PFSK-1 (cell line): ENCODE results near the gene MEF2D.

Experiments
- FOXP2 ChIP-seq: optimal IDR thresholded peaks from 2 replicates; pipeline ENCODE3; 2011; ENCODE audit warnings: borderline replicate concordance, control low read depth, inconsistent platforms; ENCODE audit not compliant: insufficient read depth; ENCODE audit errors: extremely low read length, extremely low read depth
- POLR2AphosphoS5 ChIP-seq: IDR thresholded peaks from 2 replicates; pipeline ENCODE4 v1.6.1; 2012; ENCODE audit warnings: low read depth, mild to moderate bottlenecking, control low read depth, low read length, moderate library complexity
- REST ChIP-seq, 2 experiments: IDR thresholded peaks; 2 replicates each; pipeline versions ENCODE4 v1.6.1 to v1.8.0; 2011 to 2012; ENCODE audit warnings: low read depth in 2 of 2, low read length in 2 of 2, control low read depth in 1 of 2, inconsistent platforms in 1 of 2, mild to moderate bottlenecking in 1 of 2, moderate library complexity in 1 of 2; ENCODE audit not compliant: insufficient read depth in 1 of 2
- SIN3A ChIP-seq: IDR thresholded peaks from 2 replicates; pipeline ENCODE4 v1.6.1; 2012; ENCODE audit warnings: mild to moderate bottlenecking, low read length, moderate library complexity, borderline replicate concordance; ENCODE audit not compliant: insufficient read depth
- TAF1 ChIP-seq: IDR thresholded peaks from 2 replicates; pipeline ENCODE4 v1.6.1; 2012; ENCODE audit warnings: low read length, control low read depth, borderline replicate concordance; ENCODE audit not compliant: insufficient read depth

The MEF2D gene

GRCh38 chr1:156479093-156480015 is 21.2 kb downstream of the MEF2D start:
- TF ChIP-seq SIN3A (no peak), POLR2AphosphoS5 (no peak), REST (IDR thresholded peaks at IDR 0.05; ENCODE audit: insufficient read depth in 1 of 2, low read depth in 2 of 2, low read length in 2 of 2) (no peak), FOXP2 (no peak), TAF1 (no peak)

GRCh38 chr1:156478250-156478627 is 22.3 kb downstream of the MEF2D start:
- TF ChIP-seq REST (IDR thresholded peaks at IDR 0.05; ENCODE audit: insufficient read depth in 1 of 2, low read depth in 2 of 2, low read length in 2 of 2) (no peak), SIN3A (no peak), FOXP2 (no peak), POLR2AphosphoS5 (no peak), TAF1 (no peak)

DNA sequence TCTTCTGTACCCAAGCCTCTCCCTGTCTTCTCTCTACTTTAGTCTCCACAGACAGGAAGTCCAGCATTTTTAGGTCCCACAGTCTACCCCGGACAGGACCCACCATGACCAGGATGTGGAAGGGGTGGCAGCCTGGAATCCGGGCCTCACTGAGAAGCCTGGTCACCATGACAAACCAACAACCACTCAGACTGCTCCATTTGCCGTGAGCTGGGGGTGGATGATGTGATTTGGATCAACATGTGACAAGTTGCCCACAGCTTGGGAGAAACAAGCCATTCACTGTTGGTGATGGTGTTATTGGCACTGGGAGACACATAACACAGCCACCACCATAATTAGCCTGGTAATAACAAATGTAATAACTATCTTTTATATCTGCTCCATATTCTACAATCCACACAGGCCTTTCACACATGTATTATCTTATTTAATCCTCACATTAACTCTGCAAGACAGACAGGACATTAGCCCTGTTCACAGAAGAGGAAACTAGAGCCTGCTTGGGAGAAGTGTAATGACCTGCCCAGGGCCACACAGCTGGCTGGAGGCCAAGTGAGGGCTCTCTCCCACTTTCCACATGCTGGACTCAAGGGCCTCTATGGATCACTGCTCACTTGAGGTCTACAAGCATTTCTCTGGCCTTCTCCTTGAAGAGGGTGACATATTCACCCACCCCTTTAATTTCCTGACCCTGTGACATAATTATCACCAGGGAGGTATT is 22.9 kb downstream of the MEF2D start:
- TF ChIP-seq FOXP2, result no peak
- no peak for TF ChIP-seq POLR2AphosphoS5
- TF ChIP-seq SIN3A, result no peak
- TF ChIP-seq REST (IDR thresholded peaks at IDR 0.05; ENCODE audit: insufficient read depth in 1 of 2, low read depth in 2 of 2, low read length in 2 of 2), result no peak
- TF ChIP-seq TAF1, result no peak

GRCh38 chr1:156476501-156477298 is 23.9 kb downstream of the MEF2D start:
- TF ChIP-seq POLR2AphosphoS5 (no peak), REST (IDR thresholded peaks at IDR 0.05; ENCODE audit: insufficient read depth in 1 of 2, low read depth in 2 of 2, low read length in 2 of 2) (no peak), FOXP2 (no peak), SIN3A (no peak), TAF1 (no peak)
